Esophagus muscularis mucosa (tissue), 4 donors: ENCODE results near the gene TSPAN32. TPM values are rescaled to one million over a fixed set of nuclear protein-coding genes. Genes with fewer than 3 reads are reported as not detected.

ENCODE experiments used
- DNase-seq: peaks from one replicate; pipeline ENCODE4 v3.0.0-alpha.2; 2017; ENCODE audit errors: extremely low spot score
- H3K27ac ChIP-seq, 4 donors: fragments of 200-600 bp; sonication (generic); replicated peaks in 1 of 4; 1 replicate in 3 of 4; 2 replicates in 1 of 4; pipeline ENCODE4 v1.5.1; 2016 to 2019; ENCODE audit warnings: mild to moderate bottlenecking in 1 of 4
- H3K27me3 ChIP-seq, 4 donors: fragments of 200-600 bp; sonication (generic); one replicate each; pipeline versions ENCODE4 v1.5.1 to v1.6.0; 2016 to 2019
- H3K36me3 ChIP-seq, 4 donors: fragments of 200-600 bp; sonication (generic); one replicate each; pipeline ENCODE4 v1.5.1; 2016 to 2019
- H3K4me1 ChIP-seq, 4 donors: fragments of 200-600 bp; sonication (generic); one replicate each; pipeline ENCODE4 v1.5.1; 2016 to 2019
- H3K4me3 ChIP-seq, 4 donors: fragments of 200-600 bp; sonication (generic); 1 replicate in 2 of 4; 2 replicates in 2 of 4; pipeline ENCODE4 v1.5.1; 2016 to 2019; ENCODE audit warnings: mild to moderate bottlenecking in 4 of 4, moderate library complexity in 1 of 4
- H3K9me3 ChIP-seq, 4 donors: fragments of 200-600 bp; sonication (generic); 1 replicate in 3 of 4; 2 replicates in 1 of 4; pipeline ENCODE4 v1.5.1; 2016 to 2019
- CTCF ChIP-seq, 3 experiments: fragments of 200-600 bp in 2 of 3; fragments of 450-650 bp in 1 of 3; sonication (generic) in 2 of 3; IDR thresholded peaks; one replicate each; pipeline ENCODE4 v1.5.1; 2017 to 2019; ENCODE audit warnings: antibody characterized with exemption in 3 of 3, mild to moderate bottlenecking in 2 of 3, moderate library complexity in 1 of 3
- EP300 ChIP-seq: sonication (generic); formaldehyde crosslinking; IDR thresholded peaks from one replicate; pipeline ENCODE4 v1.6.1; 2017; ENCODE audit warnings: antibody characterized with exemption
- POLR2A ChIP-seq: fragments of 450-650 bp; IDR thresholded peaks from one replicate; pipeline ENCODE4 v1.6.1; 2017; ENCODE audit warnings: antibody characterized with exemption, moderate library complexity, mild to moderate bottlenecking, low read depth
- POLR2AphosphoS5 ChIP-seq, 2 donors: sonication (generic); formaldehyde crosslinking; IDR thresholded peaks; one replicate each; pipeline ENCODE4 v1.6.1; 2017; ENCODE audit warnings: antibody characterized with exemption in 2 of 2
- WGBS: methylation state at CpG from one replicate; pipeline ENCODE4 v1.1.5; 2018; 5-methylcytosine and 5-hydroxymethylcytosine counted together
- intact Hi-C: fragments of 100-400 bp; cut with DNase I; formaldehyde crosslinking; loops from one replicate; pipeline ENCODE4 v1.15.1; 2023
- total RNA-seq, 4 donors: library from RNA; depleted of rRNA; stranded (reverse); fragments of >200 nt; gene quantifications; one replicate each; pipeline versions ENCODE4 v1.1.0 to v1.2.1, GENCODE V29; 2016

The TSPAN32 gene
- total RNA-seq, 4 donors from 2014 or later = 0.52 to 3.5 (median 1.2) TPM; not detected in 1

- Histone ChIP-seq H3K9me3 (peaks cover 0 to 8% (median 5%) of the 10 kb centered on the region in 4 donors), H3K27me3 (peaks cover 0 to 35% (median 0%) of the 10 kb centered on the region in 4 donors), H3K4me1 (no peaks in the 10 kb centered on the region), H3K36me3 (no peaks in the 10 kb centered on the region), H3K27ac (no peak overlapping the region), H3K4me3 (no peak overlapping the region)
- no peak for TF ChIP-seq CTCF (IDR thresholded peaks at IDR 0.05)
- no peak for TF ChIP-seq POLR2AphosphoS5 (IDR thresholded peaks at IDR 0.05)
- no peak for TF ChIP-seq EP300
- TF ChIP-seq POLR2A = no peak
- DNase-seq = peak; percentile 91
- intact Hi-C loops = no loop called here
- 87% methylated on average over 22 of the region's 29 CpGs for whole genome bisulfite sequencing
Measured at GRCh38 chr11:2258501-2259465, 43.0 kb upstream of the TSPAN32 start.

DNA sequence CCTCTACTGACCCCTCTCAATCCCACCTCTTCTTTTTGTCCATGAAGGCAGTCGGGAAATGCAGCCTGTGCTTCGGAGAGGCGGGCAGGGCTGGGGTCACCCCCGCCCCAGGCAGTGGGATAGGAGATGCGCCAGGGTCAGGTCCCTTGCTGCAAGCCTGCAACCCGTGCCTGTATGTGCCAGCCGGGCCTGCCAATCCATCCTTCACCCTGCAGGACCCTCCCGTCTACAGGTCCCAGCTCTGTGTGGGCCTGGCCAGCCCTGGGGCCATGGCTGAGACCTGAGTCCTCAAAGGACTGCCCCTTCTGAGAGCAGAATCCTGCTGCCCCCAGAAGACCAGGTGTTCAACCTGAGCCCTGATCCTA is 42.4 kb upstream of the TSPAN32 start:
- Histone ChIP-seq H3K9me3 (peaks cover 0 to 8% (median 0%) of the 10 kb centered on the region in 4 donors), H3K4me3 (no peak overlapping the region), H3K27ac (no peak overlapping the region), H3K4me1 (no peaks in the 10 kb centered on the region), H3K27me3 (peaks cover 0 to 35% (median 0%) of the 10 kb centered on the region in 4 donors), H3K36me3 (no peaks in the 10 kb centered on the region)
- WGBS = 80% methylated on average over 3 of the region's 8 CpGs
- DNase-seq = no peak
- intact Hi-C loops = no loop called here
- TF ChIP-seq CTCF (IDR thresholded peaks at IDR 0.05) (no peak), POLR2A (no peak), EP300 (no peak), POLR2AphosphoS5 (IDR thresholded peaks at IDR 0.05) (no peak)

DNA sequence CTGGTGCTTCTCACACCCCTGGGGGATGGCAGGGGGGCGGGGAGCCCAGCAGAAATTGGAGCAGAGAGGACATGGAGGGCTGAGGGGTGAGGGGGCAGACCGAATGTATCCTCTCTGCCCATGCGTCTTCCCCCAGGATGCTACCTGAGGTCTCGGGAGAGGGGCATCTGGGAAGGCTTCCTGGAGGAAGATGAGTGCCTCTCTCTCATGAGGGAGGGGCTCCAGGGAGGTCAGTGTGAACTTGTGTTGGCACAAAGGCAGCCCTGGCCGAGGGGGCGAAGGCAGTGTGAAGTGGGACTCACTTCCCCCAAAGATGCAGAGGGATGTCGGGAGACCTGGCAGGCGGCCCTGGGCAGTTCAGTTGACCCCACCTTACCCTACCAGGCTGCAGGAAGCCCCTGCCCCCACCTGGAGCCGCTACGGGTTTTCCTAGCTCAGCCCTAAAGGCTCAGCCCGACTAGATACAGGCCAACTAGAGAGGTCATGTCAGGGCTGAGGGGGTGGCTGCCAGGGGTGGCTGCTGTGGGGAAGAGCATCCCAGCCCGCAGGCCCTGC is 41.8 kb upstream of the TSPAN32 start:
- H3K36me3 ChIP-seq = no peaks in the 10 kb centered on the region
- TF ChIP-seq POLR2AphosphoS5 (IDR thresholded peaks at IDR 0.05) = no peak
- TF ChIP-seq POLR2A = no peak
- no peak for TF ChIP-seq CTCF (IDR thresholded peaks at IDR 0.05)
- no peak for TF ChIP-seq EP300
- peaks cover 0 to 35% (median 0%) of the 10 kb centered on the region in 4 donors for H3K27me3 ChIP-seq
- no peak overlapping the region for H3K27ac ChIP-seq
- H3K4me1 ChIP-seq = no peaks in the 10 kb centered on the region
- WGBS = 83% methylated on average over 8 of the region's 12 CpGs
- H3K4me3 ChIP-seq = no peak overlapping the region
- peak; percentile 70 for DNase-seq
- intact Hi-C loops = no loop called here
- peaks cover 0 to 5% (median 0%) of the 10 kb centered on the region in 4 donors for H3K9me3 ChIP-seq

- intact Hi-C loops = no loop called here
Measured at GRCh38 chr11:2260491-2261364, 41.1 kb upstream of the TSPAN32 start.

More at GRCh38 chr11:2260491-2261364, 41.1 kb upstream of the TSPAN32 start:
- Histone ChIP-seq H3K36me3 (no peaks in the 10 kb centered on the region), H3K27me3 (peaks cover 0 to 35% (median 0%) of the 10 kb centered on the region in 4 donors), H3K4me3 (no peak overlapping the region), H3K9me3 (no peaks in the 10 kb centered on the region), H3K4me1 (no peaks in the 10 kb centered on the region), H3K27ac (no peak overlapping the region)
- 74% methylated on average over 6 of the region's 26 CpGs for WGBS
- TF ChIP-seq CTCF (IDR thresholded peaks at IDR 0.05) (no peak), EP300 (no peak), POLR2A (no peak), POLR2AphosphoS5 (IDR thresholded peaks at IDR 0.05) (no peak)
- DNase-seq = peak; percentile 64
